ENCODE results near the gene CACNG1.

Gene CACNG1

DNA sequence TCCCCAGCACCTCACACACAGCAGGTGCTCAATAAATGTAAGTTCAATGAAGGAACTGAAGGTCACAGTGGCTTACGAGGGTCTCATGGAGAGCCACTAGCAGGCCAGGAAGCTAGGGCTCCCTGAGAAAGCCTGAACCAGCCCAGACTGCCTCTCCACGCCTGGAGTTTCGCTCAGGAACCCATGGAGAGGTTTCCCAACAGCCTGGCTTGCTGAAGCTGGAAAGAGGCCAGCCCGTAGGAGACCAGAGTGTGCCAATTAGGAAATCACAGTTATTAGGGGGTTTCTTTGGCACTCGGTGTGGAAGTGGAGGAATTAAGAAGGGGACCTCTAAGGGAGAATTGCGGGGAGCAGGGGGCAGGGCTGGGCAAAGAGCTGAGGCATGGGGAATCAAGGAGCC, 36.3 kb upstream of the CACNG1 start:
- H3K36me3 ChIP-seq (ENCODE audit: insufficient read depth, low read length): no peaks in the 10 kb centered on the region
- ATAC-seq (ENCODE audit: insufficient read depth, low read depth) (no peak), DNase-seq (no peak)
- H3K4me2 ChIP-seq (ENCODE audit: insufficient read depth, low read length): no peak overlapping the region
- TF ChIP-seq, protein P1, sequence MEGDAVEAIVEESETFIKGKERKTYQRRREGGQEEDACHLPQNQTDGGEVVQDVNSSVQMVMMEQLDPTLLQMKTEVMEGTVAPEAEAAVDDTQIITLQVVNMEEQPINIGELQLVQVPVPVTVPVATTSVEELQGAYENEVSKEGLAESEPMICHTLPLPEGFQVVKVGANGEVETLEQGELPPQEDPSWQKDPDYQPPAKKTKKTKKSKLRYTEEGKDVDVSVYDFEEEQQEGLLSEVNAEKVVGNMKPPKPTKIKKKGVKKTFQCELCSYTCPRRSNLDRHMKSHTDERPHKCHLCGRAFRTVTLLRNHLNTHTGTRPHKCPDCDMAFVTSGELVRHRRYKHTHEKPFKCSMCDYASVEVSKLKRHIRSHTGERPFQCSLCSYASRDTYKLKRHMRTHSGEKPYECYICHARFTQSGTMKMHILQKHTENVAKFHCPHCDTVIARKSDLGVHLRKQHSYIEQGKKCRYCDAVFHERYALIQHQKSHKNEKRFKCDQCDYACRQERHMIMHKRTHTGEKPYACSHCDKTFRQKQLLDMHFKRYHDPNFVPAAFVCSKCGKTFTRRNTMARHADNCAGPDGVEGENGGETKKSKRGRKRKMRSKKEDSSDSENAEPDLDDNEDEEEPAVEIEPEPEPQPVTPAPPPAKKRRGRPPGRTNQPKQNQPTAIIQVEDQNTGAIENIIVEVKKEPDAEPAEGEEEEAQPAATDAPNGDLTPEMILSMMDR (IDR thresholded peaks at IDR 0.05; ENCODE audit: borderline replicate concordance, extremely low read depth, low read length, poor library complexity, severe bottlenecking): no peak
- no peak for TF ChIP-seq EZH2 (IDR thresholded peaks at IDR 0.05; ENCODE audit: borderline replicate concordance, low read depth, low read length, severe bottlenecking)
- H3K27ac ChIP-seq (ENCODE audit: low read length): no peak overlapping the region
- H3K4me1 ChIP-seq (ENCODE audit: insufficient read depth, low read length): no peaks in the 10 kb centered on the region
- no peak overlapping the region for H2AFZ ChIP-seq (ENCODE audit: low read depth, low read length)
- H3K27me3 ChIP-seq (ENCODE audit: insufficient read depth, low read length, poor library complexity): peaks cover 15% of the 10 kb centered on the region
- no peak overlapping the region for H3K4me3 ChIP-seq (ENCODE audit: low read depth in 1 of 2, low read length in 2 of 2)
- no peaks in the 10 kb centered on the region for H4K20me1 ChIP-seq (ENCODE audit: insufficient read depth, low read length)
- no peaks in the 10 kb centered on the region for H3K9me3 ChIP-seq (ENCODE audit: insufficient read depth, low read length, severe bottlenecking)
- no peak overlapping the region for H3K9ac ChIP-seq (ENCODE audit: low read depth, low read length)
- H3K79me2 ChIP-seq (ENCODE audit: insufficient read depth, low read length): no peaks in the 10 kb centered on the region

DNA sequence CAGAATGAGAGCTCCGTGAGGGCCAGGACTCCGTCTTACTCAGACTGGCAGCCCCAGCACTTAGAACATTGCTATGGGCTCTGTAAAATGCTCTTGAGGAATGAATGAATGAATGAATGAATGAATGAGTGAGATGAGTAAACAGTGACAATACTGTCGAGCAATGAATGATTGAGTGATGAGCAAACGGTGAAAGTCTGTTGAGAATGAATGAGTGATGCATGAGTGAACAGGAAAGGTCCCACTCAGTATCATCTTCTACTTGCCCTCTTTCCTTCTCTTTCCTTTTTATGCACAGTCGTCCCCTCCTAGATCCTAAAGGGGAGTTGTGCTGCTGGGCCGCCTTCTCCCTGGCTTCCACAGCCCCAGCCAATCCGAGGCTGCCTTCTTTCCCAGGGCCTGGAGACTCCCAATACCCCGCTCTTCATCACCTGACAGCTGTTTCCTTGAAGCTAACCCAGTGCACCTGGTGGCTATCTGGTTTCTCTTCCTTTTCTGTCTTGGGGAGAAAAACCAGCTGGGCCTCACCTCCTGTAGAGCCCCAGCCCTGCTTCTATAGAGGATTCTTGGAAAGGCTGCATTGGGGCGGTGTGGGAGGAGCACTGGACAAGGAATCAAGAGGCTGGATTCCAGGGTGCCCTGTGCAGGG, 32.7 kb upstream of the CACNG1 start:
- H3K4me3 ChIP-seq (ENCODE audit: low read depth in 1 of 2, low read length in 2 of 2): no peak overlapping the region

DNA sequence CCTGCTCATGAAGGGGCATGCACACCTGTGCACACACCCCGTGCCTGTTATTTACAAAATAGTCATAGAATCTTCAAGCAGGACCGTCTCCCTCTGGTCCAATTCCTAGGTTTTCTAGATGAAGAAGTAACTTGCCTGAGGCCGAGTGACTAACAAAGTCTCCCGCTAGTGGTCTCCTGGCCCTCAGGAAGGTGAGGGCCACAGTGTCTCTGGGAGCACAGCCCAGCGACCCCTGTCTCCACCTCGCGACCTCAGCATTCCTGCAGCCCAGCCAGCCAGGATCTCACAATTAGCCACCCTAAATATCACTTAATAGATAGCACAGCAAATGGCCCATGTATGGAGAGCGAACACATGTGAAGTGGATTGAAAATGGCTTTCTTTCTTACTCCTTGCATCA, 30.5 kb upstream of the CACNG1 start:
- no peaks in the 10 kb centered on the region for H3K79me2 ChIP-seq (ENCODE audit: insufficient read depth, low read length)

More for the DNA sequence above, 32.7 kb upstream of the CACNG1 start:
- no peak for TF ChIP-seq EZH2 (IDR thresholded peaks at IDR 0.05; ENCODE audit: borderline replicate concordance, low read depth, low read length, severe bottlenecking)
- TF ChIP-seq, protein P1 (IDR thresholded peaks at IDR 0.05; ENCODE audit: borderline replicate concordance, extremely low read depth, low read length, poor library complexity, severe bottlenecking): no peak
- no peak overlapping the region for H3K4me2 ChIP-seq (ENCODE audit: insufficient read depth, low read length)
- H4K20me1 ChIP-seq (ENCODE audit: insufficient read depth, low read length): no peaks in the 10 kb centered on the region
- no peak overlapping the region for H3K27ac ChIP-seq (ENCODE audit: low read length)
- H3K9me3 ChIP-seq (ENCODE audit: insufficient read depth, low read length, severe bottlenecking): no peaks in the 10 kb centered on the region
- H2AFZ ChIP-seq (ENCODE audit: low read depth, low read length): no peak overlapping the region
- ATAC-seq (ENCODE audit: insufficient read depth, low read depth) (no peak), DNase-seq (no peak)
- no peak overlapping the region for H3K9ac ChIP-seq (ENCODE audit: low read depth, low read length)
- H3K4me1 ChIP-seq (ENCODE audit: insufficient read depth, low read length): no peaks in the 10 kb centered on the region
- no peaks in the 10 kb centered on the region for H3K79me2 ChIP-seq (ENCODE audit: insufficient read depth, low read length)
- no peaks in the 10 kb centered on the region for H3K36me3 ChIP-seq (ENCODE audit: insufficient read depth, low read length)
- peaks cover 9% of the 10 kb centered on the region for H3K27me3 ChIP-seq (ENCODE audit: insufficient read depth, low read length, poor library complexity)

More for the DNA sequence above, 30.5 kb upstream of the CACNG1 start:
- Histone ChIP-seq H3K4me3 (ENCODE audit: low read depth in 1 of 2, low read length in 2 of 2) (no peak overlapping the region), H3K9ac (ENCODE audit: low read depth, low read length) (no peak overlapping the region), H3K4me2 (ENCODE audit: insufficient read depth, low read length) (no peak overlapping the region), H2AFZ (ENCODE audit: low read depth, low read length) (no peak overlapping the region), H3K27me3 (ENCODE audit: insufficient read depth, low read length, poor library complexity) (peaks cover 9% of the 10 kb centered on the region), H3K9me3 (ENCODE audit: insufficient read depth, low read length, severe bottlenecking) (no peaks in the 10 kb centered on the region), H3K27ac (ENCODE audit: low read length) (no peak overlapping the region), H3K4me1 (ENCODE audit: insufficient read depth, low read length) (no peaks in the 10 kb centered on the region), H3K36me3 (ENCODE audit: insufficient read depth, low read length) (no peaks in the 10 kb centered on the region), H4K20me1 (ENCODE audit: insufficient read depth, low read length) (no peaks in the 10 kb centered on the region)
- DNase-seq (no peak), ATAC-seq (ENCODE audit: insufficient read depth, low read depth) (no peak)
- TF ChIP-seq, protein P1 (IDR thresholded peaks at IDR 0.05; ENCODE audit: borderline replicate concordance, extremely low read depth, low read length, poor library complexity, severe bottlenecking): no peak
- TF ChIP-seq EZH2 (IDR thresholded peaks at IDR 0.05; ENCODE audit: borderline replicate concordance, low read depth, low read length, severe bottlenecking): no peak
